NB4 (cell line): ENCODE measurements around the gene IGSF21.

ENCODE experiments used
- DNase-seq: peaks from one replicate; pipeline ENCODE4 v3.0.0; 2010; ENCODE audit warnings: low read depth
- H3K4me3 ChIP-seq: one replicate; pipeline ENCODE4 v1.5.1; 2011; ENCODE audit warnings: mild to moderate bottlenecking, low read depth, low read length, moderate library complexity
- MAX ChIP-seq: IDR thresholded peaks from 2 replicates; pipeline ENCODE4 v1.6.1; 2011; ENCODE audit warnings: low read depth, low read length
- MYC ChIP-seq: IDR thresholded peaks from 2 replicates; pipeline ENCODE4 v1.6.1; 2011; ENCODE audit warnings: low read depth, low read length
- POLR2A ChIP-seq: IDR thresholded peaks from 2 replicates; pipeline ENCODE4 v1.6.1; 2011; ENCODE audit warnings: mild to moderate bottlenecking; ENCODE audit not compliant: insufficient read length; ENCODE audit errors: extremely low read depth
- TF ChIP-seq, protein P1 (sequence below): IDR thresholded peaks from one replicate; pipeline ENCODE4 v1.5.1; 2012; ENCODE audit warnings: low read depth, low read length

Gene IGSF21

DNA sequence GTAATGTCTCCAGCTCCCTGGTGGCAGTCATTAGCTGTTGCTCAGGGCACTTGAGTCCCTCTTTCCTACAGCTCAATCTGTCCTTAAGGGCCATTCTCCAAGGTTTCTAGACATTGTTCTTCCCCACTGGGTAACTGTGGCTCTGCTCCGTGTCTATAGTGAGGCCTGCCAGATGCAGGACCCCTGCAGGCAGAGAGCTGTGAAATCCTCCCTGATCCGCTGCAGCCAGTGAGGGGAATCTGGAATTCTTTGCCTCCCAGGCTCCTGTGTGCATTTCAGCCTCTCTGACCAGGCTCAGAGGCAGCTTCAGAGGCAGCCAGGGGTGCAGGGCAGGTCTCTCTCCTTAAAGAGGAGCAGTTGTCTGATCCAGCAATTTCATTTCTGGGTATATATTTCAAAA is 14.4 kb upstream of the IGSF21 start:
- no peak for DNase-seq
- H3K4me3 ChIP-seq, result no peak overlapping the region
- TF ChIP-seq MYC (no peak), MAX (no peak), POLR2A (no peak)
- TF ChIP-seq, protein P1, sequence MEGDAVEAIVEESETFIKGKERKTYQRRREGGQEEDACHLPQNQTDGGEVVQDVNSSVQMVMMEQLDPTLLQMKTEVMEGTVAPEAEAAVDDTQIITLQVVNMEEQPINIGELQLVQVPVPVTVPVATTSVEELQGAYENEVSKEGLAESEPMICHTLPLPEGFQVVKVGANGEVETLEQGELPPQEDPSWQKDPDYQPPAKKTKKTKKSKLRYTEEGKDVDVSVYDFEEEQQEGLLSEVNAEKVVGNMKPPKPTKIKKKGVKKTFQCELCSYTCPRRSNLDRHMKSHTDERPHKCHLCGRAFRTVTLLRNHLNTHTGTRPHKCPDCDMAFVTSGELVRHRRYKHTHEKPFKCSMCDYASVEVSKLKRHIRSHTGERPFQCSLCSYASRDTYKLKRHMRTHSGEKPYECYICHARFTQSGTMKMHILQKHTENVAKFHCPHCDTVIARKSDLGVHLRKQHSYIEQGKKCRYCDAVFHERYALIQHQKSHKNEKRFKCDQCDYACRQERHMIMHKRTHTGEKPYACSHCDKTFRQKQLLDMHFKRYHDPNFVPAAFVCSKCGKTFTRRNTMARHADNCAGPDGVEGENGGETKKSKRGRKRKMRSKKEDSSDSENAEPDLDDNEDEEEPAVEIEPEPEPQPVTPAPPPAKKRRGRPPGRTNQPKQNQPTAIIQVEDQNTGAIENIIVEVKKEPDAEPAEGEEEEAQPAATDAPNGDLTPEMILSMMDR, result no peak

DNA sequence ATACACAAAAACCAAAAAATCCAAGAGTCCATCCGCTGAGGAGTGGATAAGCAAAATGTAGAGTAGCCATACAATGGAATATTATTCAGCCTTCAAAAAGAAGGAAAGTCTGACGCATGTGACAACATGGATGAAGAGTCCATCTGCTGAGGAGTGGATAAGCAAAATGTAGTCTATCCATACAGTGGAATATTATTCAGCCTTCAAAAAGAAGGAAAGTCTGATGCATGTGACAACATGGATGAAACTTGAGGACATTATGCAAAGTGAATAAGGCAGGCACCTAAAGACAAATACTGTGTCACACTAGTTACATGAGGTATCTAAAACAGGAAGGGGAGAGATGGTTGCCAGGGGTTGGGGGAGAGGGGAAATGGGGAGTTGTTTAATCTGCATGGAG is 14.0 kb upstream of the IGSF21 start:
- TF ChIP-seq MYC, result no peak
- TF ChIP-seq MAX, result no peak
- TF ChIP-seq, protein P1, result no peak
- TF ChIP-seq POLR2A, result no peak
- DNase-seq, result no peak
- H3K4me3 ChIP-seq, result no peak overlapping the region

DNA sequence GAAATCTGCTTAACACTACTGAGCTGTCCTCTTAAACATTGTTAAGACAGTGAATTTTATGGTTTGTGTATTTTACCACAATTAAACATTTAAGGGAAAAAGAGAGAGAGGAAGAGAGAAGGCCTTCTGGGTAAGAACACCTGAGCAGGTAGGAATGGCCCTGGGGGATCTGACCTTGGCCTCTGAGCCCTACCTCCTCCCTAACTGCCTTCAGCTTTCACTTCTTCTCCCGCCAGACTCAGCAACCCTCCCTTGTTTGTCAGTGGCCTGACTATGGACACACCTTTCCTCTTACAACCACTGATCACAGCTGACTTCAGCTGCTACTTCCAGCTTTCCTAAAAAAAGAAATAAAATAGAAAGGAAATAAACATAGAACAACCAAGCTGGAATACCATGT is 13.5 kb upstream of the IGSF21 start:
- no peak for DNase-seq
- TF ChIP-seq POLR2A, result no peak
- no peak for TF ChIP-seq MYC
- TF ChIP-seq, protein P1, result no peak
- no peak for TF ChIP-seq MAX
- H3K4me3 ChIP-seq, result no peak overlapping the region

DNA sequence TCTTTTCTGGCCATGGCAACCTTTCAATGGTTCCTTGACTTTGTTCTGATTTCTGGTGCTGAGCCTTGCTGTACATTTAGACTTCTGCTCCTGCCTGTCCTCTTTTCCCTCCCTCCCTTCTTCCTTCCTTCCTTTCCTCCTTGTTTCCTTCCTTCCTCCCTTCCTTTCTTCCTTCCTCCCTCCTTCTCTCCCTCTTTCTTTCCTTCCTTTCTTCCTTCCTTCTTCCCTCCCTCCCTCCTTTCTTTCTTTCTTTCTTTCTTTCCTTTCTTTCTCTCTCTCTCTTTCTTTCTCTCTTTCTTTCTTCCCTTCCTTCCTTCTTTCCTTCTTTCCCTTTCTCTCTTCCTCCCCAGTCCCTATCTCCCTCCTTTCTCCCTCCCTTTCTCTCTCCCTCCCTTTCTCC is 10.4 kb upstream of the IGSF21 start:
- no peak overlapping the region for H3K4me3 ChIP-seq
- TF ChIP-seq MAX (no peak), MYC (no peak), POLR2A (no peak)
- TF ChIP-seq, protein P1, result no peak
- no peak for DNase-seq

- DNase-seq, result no peak
- no peak for TF ChIP-seq MAX
- TF ChIP-seq POLR2A, result no peak
- no peak overlapping the region for H3K4me3 ChIP-seq
Measured at GRCh38 chr1:18099026-18099425, 8.6 kb upstream of the IGSF21 start.

DNA sequence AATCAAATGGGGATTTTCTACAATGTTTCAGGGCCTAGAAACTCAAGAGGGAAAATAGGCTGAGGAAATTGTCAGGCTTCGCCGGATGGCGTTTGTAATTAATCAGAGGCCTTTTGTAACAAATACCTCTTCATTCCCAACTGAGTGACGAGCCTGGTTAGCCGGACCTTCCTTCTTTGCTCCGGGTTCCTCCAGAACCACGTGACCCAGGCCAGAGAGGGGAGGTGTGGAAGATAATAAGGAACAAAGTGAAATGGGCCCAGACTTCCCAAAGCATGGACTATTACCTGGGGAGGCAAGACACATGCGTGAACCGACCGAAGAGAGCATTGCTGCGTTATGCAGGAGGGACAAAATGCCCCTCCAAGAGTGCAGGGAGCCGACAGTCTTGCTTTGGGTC is 7.5 kb upstream of the IGSF21 start:
- DNase-seq, result no peak
- no peak overlapping the region for H3K4me3 ChIP-seq
- TF ChIP-seq MYC (no peak), POLR2A (no peak), MAX (no peak)
- TF ChIP-seq, protein P1, result no peak
